HL-60 (cell line): ENCODE results near the gene DPP4.
"Not testable (repeated sequence)": the region's sequence is repeated elsewhere in the genome, so short reads cannot be mapped to it uniquely, and the experiment has no call there.

Source experiments
- GABPA ChIP-seq: IDR thresholded peaks from 2 replicates; pipeline ENCODE4 v1.6.1; 2012; ENCODE audit warnings: low read depth
- POLR2AphosphoS5 ChIP-seq: IDR thresholded peaks from 2 replicates; pipeline ENCODE4 v1.6.1; 2012; ENCODE audit warnings: low read depth
- SPI1 ChIP-seq: IDR thresholded peaks from 2 replicates; pipeline ENCODE4 v1.6.1; 2012; ENCODE audit warnings: low read depth, mild to moderate bottlenecking, borderline replicate concordance
- TF ChIP-seq, protein P1 (sequence below): IDR thresholded peaks from one replicate; pipeline ENCODE4 v1.5.1; 2011; ENCODE audit warnings: low read length, control low read depth, inconsistent platforms; ENCODE audit not compliant: insufficient read depth
- TF ChIP-seq, protein P2 (sequence below): IDR thresholded peaks from 2 replicates; pipeline ENCODE4 v1.6.1; 2012; ENCODE audit warnings: low read depth; ENCODE audit not compliant: insufficient replicate concordance

DNA sequence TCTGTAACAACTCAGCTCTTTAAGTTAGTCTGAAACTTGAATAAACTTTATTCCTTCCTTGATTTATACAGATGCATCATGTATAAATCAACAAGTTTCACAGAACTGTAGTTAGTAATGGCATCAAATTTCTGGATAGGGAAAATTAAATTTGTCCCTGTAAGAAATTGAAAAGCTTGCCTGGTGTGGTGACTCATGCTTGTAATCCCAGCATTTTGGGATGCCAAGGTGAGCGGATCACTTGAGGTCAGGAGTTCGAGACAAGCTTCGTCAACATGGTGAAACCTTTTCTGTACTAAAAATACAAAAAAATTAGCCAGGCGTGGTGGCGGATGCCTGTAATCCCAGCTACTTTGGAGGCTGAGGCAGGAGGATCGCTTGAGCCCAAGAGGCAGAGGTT is 96.1 kb downstream of the DPP4 start:
- TF ChIP-seq, protein P1, sequence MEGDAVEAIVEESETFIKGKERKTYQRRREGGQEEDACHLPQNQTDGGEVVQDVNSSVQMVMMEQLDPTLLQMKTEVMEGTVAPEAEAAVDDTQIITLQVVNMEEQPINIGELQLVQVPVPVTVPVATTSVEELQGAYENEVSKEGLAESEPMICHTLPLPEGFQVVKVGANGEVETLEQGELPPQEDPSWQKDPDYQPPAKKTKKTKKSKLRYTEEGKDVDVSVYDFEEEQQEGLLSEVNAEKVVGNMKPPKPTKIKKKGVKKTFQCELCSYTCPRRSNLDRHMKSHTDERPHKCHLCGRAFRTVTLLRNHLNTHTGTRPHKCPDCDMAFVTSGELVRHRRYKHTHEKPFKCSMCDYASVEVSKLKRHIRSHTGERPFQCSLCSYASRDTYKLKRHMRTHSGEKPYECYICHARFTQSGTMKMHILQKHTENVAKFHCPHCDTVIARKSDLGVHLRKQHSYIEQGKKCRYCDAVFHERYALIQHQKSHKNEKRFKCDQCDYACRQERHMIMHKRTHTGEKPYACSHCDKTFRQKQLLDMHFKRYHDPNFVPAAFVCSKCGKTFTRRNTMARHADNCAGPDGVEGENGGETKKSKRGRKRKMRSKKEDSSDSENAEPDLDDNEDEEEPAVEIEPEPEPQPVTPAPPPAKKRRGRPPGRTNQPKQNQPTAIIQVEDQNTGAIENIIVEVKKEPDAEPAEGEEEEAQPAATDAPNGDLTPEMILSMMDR, result not testable (repeated sequence)
- TF ChIP-seq POLR2AphosphoS5, GABPA, SPI1: not testable (repeated sequence)
- TF ChIP-seq, protein P2, sequence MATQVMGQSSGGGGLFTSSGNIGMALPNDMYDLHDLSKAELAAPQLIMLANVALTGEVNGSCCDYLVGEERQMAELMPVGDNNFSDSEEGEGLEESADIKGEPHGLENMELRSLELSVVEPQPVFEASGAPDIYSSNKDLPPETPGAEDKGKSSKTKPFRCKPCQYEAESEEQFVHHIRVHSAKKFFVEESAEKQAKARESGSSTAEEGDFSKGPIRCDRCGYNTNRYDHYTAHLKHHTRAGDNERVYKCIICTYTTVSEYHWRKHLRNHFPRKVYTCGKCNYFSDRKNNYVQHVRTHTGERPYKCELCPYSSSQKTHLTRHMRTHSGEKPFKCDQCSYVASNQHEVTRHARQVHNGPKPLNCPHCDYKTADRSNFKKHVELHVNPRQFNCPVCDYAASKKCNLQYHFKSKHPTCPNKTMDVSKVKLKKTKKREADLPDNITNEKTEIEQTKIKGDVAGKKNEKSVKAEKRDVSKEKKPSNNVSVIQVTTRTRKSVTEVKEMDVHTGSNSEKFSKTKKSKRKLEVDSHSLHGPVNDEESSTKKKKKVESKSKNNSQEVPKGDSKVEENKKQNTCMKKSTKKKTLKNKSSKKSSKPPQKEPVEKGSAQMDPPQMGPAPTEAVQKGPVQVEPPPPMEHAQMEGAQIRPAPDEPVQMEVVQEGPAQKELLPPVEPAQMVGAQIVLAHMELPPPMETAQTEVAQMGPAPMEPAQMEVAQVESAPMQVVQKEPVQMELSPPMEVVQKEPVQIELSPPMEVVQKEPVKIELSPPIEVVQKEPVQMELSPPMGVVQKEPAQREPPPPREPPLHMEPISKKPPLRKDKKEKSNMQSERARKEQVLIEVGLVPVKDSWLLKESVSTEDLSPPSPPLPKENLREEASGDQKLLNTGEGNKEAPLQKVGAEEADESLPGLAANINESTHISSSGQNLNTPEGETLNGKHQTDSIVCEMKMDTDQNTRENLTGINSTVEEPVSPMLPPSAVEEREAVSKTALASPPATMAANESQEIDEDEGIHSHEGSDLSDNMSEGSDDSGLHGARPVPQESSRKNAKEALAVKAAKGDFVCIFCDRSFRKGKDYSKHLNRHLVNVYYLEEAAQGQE, result not testable (repeated sequence)
